Left lung (tissue), 10 donors: ENCODE results near the gene MZF1. TPM values are rescaled to one million over a fixed set of nuclear protein-coding genes. Genes with fewer than 3 reads are reported as not detected.

Experiments
- ATAC-seq: fragments of 200-7000 bp; cut with Tn5 transposase; one replicate; pipeline ENCODE4 v1.9.1; 2020; ENCODE audit warnings: moderate library complexity
- DNase-seq, 4 donors: peaks; one replicate each; pipeline ENCODE4 v3.0.0-alpha.2; 2013 to 2020
- H3K27ac ChIP-seq, 2 donors: fragments of 200-600 bp; sonication (generic) in 1 of 2; one replicate each; pipeline versions ENCODE4 v1.5.0 to v1.8.0; 2020 to 2021
- H3K27me3 ChIP-seq, 2 donors: fragments of 200-600 bp; sonication (generic) in 1 of 2; one replicate each; pipeline versions ENCODE4 v1.5.0 to v1.8.0; 2020 to 2021
- H3K36me3 ChIP-seq, 2 donors: fragments of 200-600 bp; sonication (generic) in 1 of 2; one replicate each; pipeline versions ENCODE4 v1.5.0 to v1.8.0; 2020 to 2021
- H3K4me1 ChIP-seq, 2 donors: fragments of 200-600 bp; one replicate each; pipeline ENCODE4 v1.8.0; 2021
- H3K4me3 ChIP-seq, 2 donors: fragments of 200-600 bp; sonication (generic) in 1 of 2; one replicate each; pipeline versions ENCODE4 v1.5.0 to v1.8.0; 2020 to 2021; ENCODE audit warnings: mild to moderate bottlenecking in 1 of 2
- H3K9me3 ChIP-seq, 2 donors: fragments of 200-600 bp; sonication (generic) in 1 of 2; one replicate each; pipeline versions ENCODE4 v1.5.0 to v1.8.0; 2020 to 2021
- intact Hi-C, 2 donors: fragments of 100-400 bp; cut with DNase I; formaldehyde crosslinking; loops; one replicate each; pipeline versions ENCODE4 v1.11.2 to v1.14.2; 2022
- microRNA-seq, 2 donors: library from miRNA; unstranded; fragments of <30 nt; microRNA quantifications; one replicate each; pipeline ENCODE4, GENCODE V29; 2019
- polyA plus RNA-seq, 6 donors: library from polyadenylated mRNA; unstranded; fragments of 120-200 nt; gene quantifications; one replicate each; pipeline ENCODE4 v1.2.1, GENCODE V29; 2013; ENCODE audit not compliant: insufficient read length in 6 of 6
- total RNA-seq, 2 donors: library from RNA; stranded (reverse); fragmentation: NEBNext Ultra II Directional; extraction: Animal tissue kit (Norgen Biotek cat#: 25700); gene quantifications; one replicate each; pipeline ENCODE4 v1.2.1, GENCODE V29; 2021
- TF ChIP-seq, protein P1 (sequence below), 2 donors: fragments of 200-600 bp; sonication (generic) in 1 of 2; IDR thresholded peaks; one replicate each; pipeline versions ENCODE4 v1.5.0 to v1.8.0; 2021; ENCODE audit warnings: antibody characterized with exemption in 2 of 2
- donor health status: DM: no; HTN: yes; CAD: no.
- donor health status: DM: no; HTN: no; CAD: no.

Gene MZF1
- total and polyA plus RNA-seq, 8 donors = 29.1 to 58.0 (median 36.4) TPM

DNA sequence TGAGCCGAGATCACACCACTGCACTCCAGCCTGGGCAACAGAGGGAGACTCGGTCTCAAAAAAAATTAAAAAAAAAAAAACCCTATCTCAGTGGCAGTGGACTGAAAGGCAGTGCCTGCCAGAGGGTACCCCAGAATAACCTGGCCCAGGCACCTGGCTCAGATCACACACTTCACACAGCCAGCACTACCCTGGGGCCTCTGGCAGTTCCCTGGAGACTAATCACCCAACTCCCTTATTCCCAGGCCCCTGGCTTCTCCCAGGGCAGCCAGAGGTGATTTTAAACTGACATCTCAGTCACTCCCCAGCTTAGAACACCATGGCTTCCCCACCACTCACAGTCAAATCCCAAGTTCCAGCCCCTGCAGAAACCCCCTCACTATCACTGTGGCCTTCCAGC is 57.9 kb downstream of the MZF1 start:
- intact Hi-C loops = no loop called here
- peaks cover 7 to 50% of the 10 kb centered on the region in 2 donors for H3K4me1 ChIP-seq
- no peaks in the 10 kb centered on the region for H3K27me3 ChIP-seq
- peaks cover 0 to 25% of the 10 kb centered on the region in 2 donors for H3K36me3 ChIP-seq
- no peak for DNase-seq
- TF ChIP-seq, protein P1, sequence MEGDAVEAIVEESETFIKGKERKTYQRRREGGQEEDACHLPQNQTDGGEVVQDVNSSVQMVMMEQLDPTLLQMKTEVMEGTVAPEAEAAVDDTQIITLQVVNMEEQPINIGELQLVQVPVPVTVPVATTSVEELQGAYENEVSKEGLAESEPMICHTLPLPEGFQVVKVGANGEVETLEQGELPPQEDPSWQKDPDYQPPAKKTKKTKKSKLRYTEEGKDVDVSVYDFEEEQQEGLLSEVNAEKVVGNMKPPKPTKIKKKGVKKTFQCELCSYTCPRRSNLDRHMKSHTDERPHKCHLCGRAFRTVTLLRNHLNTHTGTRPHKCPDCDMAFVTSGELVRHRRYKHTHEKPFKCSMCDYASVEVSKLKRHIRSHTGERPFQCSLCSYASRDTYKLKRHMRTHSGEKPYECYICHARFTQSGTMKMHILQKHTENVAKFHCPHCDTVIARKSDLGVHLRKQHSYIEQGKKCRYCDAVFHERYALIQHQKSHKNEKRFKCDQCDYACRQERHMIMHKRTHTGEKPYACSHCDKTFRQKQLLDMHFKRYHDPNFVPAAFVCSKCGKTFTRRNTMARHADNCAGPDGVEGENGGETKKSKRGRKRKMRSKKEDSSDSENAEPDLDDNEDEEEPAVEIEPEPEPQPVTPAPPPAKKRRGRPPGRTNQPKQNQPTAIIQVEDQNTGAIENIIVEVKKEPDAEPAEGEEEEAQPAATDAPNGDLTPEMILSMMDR (IDR thresholded peaks at IDR 0.05) = no peak
- H3K4me3 ChIP-seq = no peak overlapping the region
- ATAC-seq = no peak
- H3K9me3 ChIP-seq = no peaks in the 10 kb centered on the region
- no peak overlapping the region for H3K27ac ChIP-seq

GRCh38 chr19:58514564-58515022 is 58.5 kb downstream of the MZF1 start:
- no peaks in the 10 kb centered on the region for H3K9me3 ChIP-seq
- TF ChIP-seq, protein P1 (IDR thresholded peaks at IDR 0.05) = no peak
- DNase-seq (no peak), ATAC-seq (no peak)
- peaks cover 7 to 48% of the 10 kb centered on the region in 2 donors for H3K4me1 ChIP-seq
- no peaks in the 10 kb centered on the region for H3K27me3 ChIP-seq
- H3K36me3 ChIP-seq = peaks cover 0 to 25% of the 10 kb centered on the region in 2 donors
- peak overlapping the region; percentile 19 to 74 for H3K27ac ChIP-seq
- H3K4me3 ChIP-seq = peak overlapping the region; percentile 35 to 37
- intact Hi-C loops = no loop called here

- DNase-seq = peak; percentile 73 to 99 (median 92)
- H3K4me1 ChIP-seq = peaks cover 7 to 47% of the 10 kb centered on the region in 2 donors
- peak overlapping the region; percentile 35 to 37 for H3K4me3 ChIP-seq
- H3K27me3 ChIP-seq = no peaks in the 10 kb centered on the region
- TF ChIP-seq, protein P1 (IDR thresholded peaks at IDR 0.05) = peak; percentile 89 to 97
- intact Hi-C loops = no loop called here
- peak overlapping the region; percentile 19 to 74 for H3K27ac ChIP-seq
- ATAC-seq = peak; percentile 96
- H3K36me3 ChIP-seq = peaks cover 0 to 25% of the 10 kb centered on the region in 2 donors
- H3K9me3 ChIP-seq = no peaks in the 10 kb centered on the region
These were observed 59.2 kb downstream of the MZF1 start for GRCh38 chr19:58513694-58514563.

DNA sequence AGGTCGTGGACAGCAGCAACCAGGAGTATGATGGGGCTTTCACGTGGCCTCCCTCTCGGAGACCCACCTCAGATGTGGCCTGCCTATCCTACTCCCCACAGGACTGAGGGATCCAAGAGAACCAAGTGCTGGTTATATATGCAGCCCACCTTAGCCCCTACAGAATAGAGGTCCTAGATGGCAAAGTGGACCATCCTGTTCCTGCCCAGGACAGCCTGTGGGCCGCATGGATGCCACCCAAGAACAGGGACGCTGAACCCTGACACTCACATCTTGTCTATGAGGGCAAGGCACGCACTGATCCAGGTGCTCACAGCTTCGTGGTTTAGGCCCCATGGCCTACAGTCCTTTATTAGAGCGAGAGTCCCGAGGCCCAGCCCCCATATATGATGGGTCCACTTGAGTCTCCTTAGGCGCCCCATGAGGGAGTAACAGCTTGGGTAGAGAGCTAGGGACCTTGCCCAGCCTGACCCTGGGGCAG is 59.9 kb downstream of the MZF1 start:
- ATAC-seq (no peak), DNase-seq (no peak)
- H3K27me3 ChIP-seq = no peaks in the 10 kb centered on the region
- peak overlapping the region in 1 of 2 donors; percentile 74 for H3K27ac ChIP-seq
- intact Hi-C loops = no loop called here
- H3K4me1 ChIP-seq = peaks cover 5 to 40% of the 10 kb centered on the region in 2 donors
- TF ChIP-seq, protein P1 (IDR thresholded peaks at IDR 0.05) = no peak
- peaks cover 0 to 25% of the 10 kb centered on the region in 2 donors for H3K36me3 ChIP-seq
- H3K4me3 ChIP-seq = peak overlapping the region in 1 of 2 donors; percentile 37
- H3K9me3 ChIP-seq = no peaks in the 10 kb centered on the region

Small RNA genes within 50 kb of the gene (microRNA-seq; reads per million reads assigned to microRNA genes)
- 0.50 to 1.1 reads per million in 2 donors for gene MIR6807

Other genes starting within 250 kb of the MZF1 start
- 1 to 10 TPM; 3.4 to 3.9 TPM for gene ZSCAN22, start 246.3 kb downstream of the MZF1 start, total RNA-seq
- gene ZSCAN22, start 246.3 kb downstream of the MZF1 start, polyA plus RNA-seq = 1 to 10 TPM; 3.8 to 5.0 (median 4.2) TPM
- 10 to 100 TPM in 1 of 2 donors, 1 to 10 TPM in 1; 9.8 to 10.2 TPM for gene A1BG, start 219.8 kb downstream of the MZF1 start, total RNA-seq
- 1 to 10 TPM in 4 of 6 donors, under 1 TPM in 2; 0.81 to 1.9 (median 1.5) TPM for gene A1BG, start 219.8 kb downstream of the MZF1 start, polyA plus RNA-seq
- 1 to 10 TPM in 1 of 2 donors, under 1 TPM in 1; 0.76 to 1.2 TPM for gene ZNF497, start 210.6 kb downstream of the MZF1 start, total RNA-seq
- 1 to 10 TPM; 3.0 to 4.4 (median 3.2) TPM for gene ZNF497, start 210.6 kb downstream of the MZF1 start, polyA plus RNA-seq
- 1 to 10 TPM; 1.7 to 2.1 TPM for gene ZNF837, start 192.3 kb downstream of the MZF1 start, total RNA-seq
- 1 to 10 TPM; 1.9 to 3.7 (median 2.9) TPM for gene ZNF837, start 192.3 kb downstream of the MZF1 start, polyA plus RNA-seq
- gene RPS5, start 186.1 kb downstream of the MZF1 start, total RNA-seq = 1,000 to 10,000 TPM in 1 of 2 donors, 100 to 1,000 TPM in 1; 842 to 1,045 TPM
- 1,000 to 10,000 TPM; 1,242 to 1,479 (median 1,313) TPM for gene RPS5, start 186.1 kb downstream of the MZF1 start, polyA plus RNA-seq
- 1 to 10 TPM; 1.9 to 3.2 TPM for gene RNF225, start 177.7 kb downstream of the MZF1 start, total RNA-seq
- not detected for gene RNF225, start 177.7 kb downstream of the MZF1 start, polyA plus RNA-seq
- 10 to 100 TPM in 1 of 2 donors, 1 to 10 TPM in 1; 7.4 to 12.7 TPM for gene ZNF584, start 164.7 kb downstream of the MZF1 start, total RNA-seq
- gene ZNF584, start 164.7 kb downstream of the MZF1 start, polyA plus RNA-seq = 10 to 100 TPM in 3 of 6 donors, 1 to 10 TPM in 3; 9.0 to 11.3 (median 10.0) TPM
- gene ZNF132, start 133.2 kb downstream of the MZF1 start, total RNA-seq = 1 to 10 TPM; 6.2 to 7.1 TPM
- 10 to 100 TPM in 4 of 6 donors, 1 to 10 TPM in 2; 9.6 to 12.9 (median 10.2) TPM for gene ZNF132, start 133.2 kb downstream of the MZF1 start, polyA plus RNA-seq
- 1 to 10 TPM; 5.2 to 7.0 TPM for gene ZNF324B, start 121.7 kb downstream of the MZF1 start, total RNA-seq
- gene ZNF324B, start 121.7 kb downstream of the MZF1 start, polyA plus RNA-seq = 1 to 10 TPM; 5.4 to 7.8 (median 6.7) TPM
- gene ZNF324, start 106.3 kb downstream of the MZF1 start, total RNA-seq = 1 to 10 TPM; 7.1 to 9.5 TPM
- 10 to 100 TPM in 1 of 6 donors, 1 to 10 TPM in 5; 8.1 to 10.1 (median 8.6) TPM for gene ZNF324, start 106.3 kb downstream of the MZF1 start, polyA plus RNA-seq
- gene ZNF446, start 97.0 kb downstream of the MZF1 start, total RNA-seq = 1 to 10 TPM; 6.2 to 6.6 TPM
- gene ZNF446, start 97.0 kb downstream of the MZF1 start, polyA plus RNA-seq = 10 to 100 TPM; 12.9 to 16.9 (median 15.0) TPM
- 10 to 100 TPM in 1 of 2 donors, 1 to 10 TPM in 1; 6.2 to 11.8 TPM for gene SLC27A5, start 61.3 kb downstream of the MZF1 start, total RNA-seq
- gene SLC27A5, start 61.3 kb downstream of the MZF1 start, polyA plus RNA-seq = 1 to 10 TPM; 7.1 to 9.6 (median 8.1) TPM
- gene ZBTB45, start 53.5 kb downstream of the MZF1 start, total RNA-seq = 10 to 100 TPM; 12.7 to 17.7 TPM
- gene ZBTB45, start 53.5 kb downstream of the MZF1 start, polyA plus RNA-seq = 10 to 100 TPM in 4 of 6 donors, 1 to 10 TPM in 2; 7.8 to 13.6 (median 11.3) TPM
- gene TRIM28, start 29.3 kb downstream of the MZF1 start, total RNA-seq = 100 to 1,000 TPM; 231 to 261 TPM
- 100 to 1,000 TPM; 542 to 689 (median 622) TPM for gene TRIM28, start 29.3 kb downstream of the MZF1 start, polyA plus RNA-seq
- 100 to 1,000 TPM; 107 to 120 TPM for gene CHMP2A, start 18.2 kb downstream of the MZF1 start, total RNA-seq
- 100 to 1,000 TPM in 1 of 6 donors, 10 to 100 TPM in 5; 84.1 to 106 (median 93.2) TPM for gene CHMP2A, start 18.2 kb downstream of the MZF1 start, polyA plus RNA-seq
- 10 to 100 TPM; 54.9 to 83.4 TPM for gene UBE2M, start 14.7 kb downstream of the MZF1 start, total RNA-seq
- 10 to 100 TPM; 68.8 to 85.9 (median 74.0) TPM for gene UBE2M, start 14.7 kb downstream of the MZF1 start, polyA plus RNA-seq